ENCODE measurements around the gene NOP10. TPM values are rescaled to one million over a fixed set of nuclear protein-coding genes. Genes with fewer than 3 reads are reported as not detected.

Gene NOP10
- total RNA-seq, 1 experiment from 2014 or later, result 235 TPM

DNA sequence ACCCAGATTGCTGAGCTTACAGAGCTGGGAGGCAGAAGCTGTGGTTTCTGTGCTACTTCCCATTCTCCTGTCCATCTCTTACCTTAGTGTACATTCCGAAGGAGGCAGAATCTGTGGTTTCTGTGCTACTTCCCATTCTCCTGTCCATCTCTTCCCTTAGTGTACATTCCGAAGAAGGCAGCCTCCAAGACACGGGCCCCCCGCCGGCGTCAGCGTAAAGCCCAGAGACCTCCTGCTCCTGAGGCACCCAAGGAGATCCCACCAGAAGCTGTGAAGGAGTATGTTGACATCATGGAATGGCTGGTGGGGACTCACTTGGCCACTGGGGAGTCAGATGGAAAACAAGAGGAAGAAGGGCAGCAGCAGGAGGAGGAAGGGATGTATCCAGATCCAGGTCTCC, 11.3 kb upstream of the NOP10 start:
- Histone ChIP-seq H2AFZ (ENCODE audit: low read length) (no peak overlapping the region), H3K27me3 (ENCODE audit: insufficient read depth, low read length) (no peaks in the 10 kb centered on the region), H3K9me3 (ENCODE audit: control insufficient read depth, low read depth, low read length) (no peaks in the 10 kb centered on the region), H3K14ac (ENCODE audit: insufficient read depth, low read length) (no peak overlapping the region), H2BK5ac (ENCODE audit: insufficient read length, low read length) (no peak overlapping the region), H4K91ac (ENCODE audit: insufficient read length, low read depth, low read length) (no peak overlapping the region), H3K23me2 (ENCODE audit: insufficient read length, low read depth, low read length, poor library complexity, severe bottlenecking) (no peaks in the 10 kb centered on the region), H2BK12ac (ENCODE audit: insufficient read length, low read depth, low read length) (no peak overlapping the region), H2BK15ac (ENCODE audit: low read depth, low read length) (no peak overlapping the region), H4K5ac (ENCODE audit: insufficient read length, low read depth, low read length) (no peak overlapping the region), H2BK20ac (ENCODE audit: low read depth, low read length, poor library complexity, severe bottlenecking) (no peak overlapping the region), H3K23ac (ENCODE audit: insufficient read length, low read depth, low read length) (no peak overlapping the region), H3K4me2 (ENCODE audit: insufficient read depth, insufficient read length, low read length) (no peak overlapping the region), H3K4me1 (ENCODE audit: insufficient read depth, low read length) (no peaks in the 10 kb centered on the region; the same call in 1 of the 2 replicates), H3K18ac (ENCODE audit: insufficient read length, low read depth, low read length) (no peak overlapping the region), H3K4ac (ENCODE audit: low read depth, low read length) (no peak overlapping the region), H3K79me1 (ENCODE audit: insufficient read depth, low read depth, low read length, poor library complexity, severe bottlenecking) (no peaks in the 10 kb centered on the region), H3T11ph (ENCODE audit: low read length) (no peak overlapping the region), H2BK120ac (ENCODE audit: low read depth, low read length, poor library complexity, severe bottlenecking) (no peak overlapping the region), H3K79me2 (ENCODE audit: insufficient read depth, low read length) (no peaks in the 10 kb centered on the region), H3K56ac (ENCODE audit: insufficient read length, low read depth, low read length) (no peak overlapping the region), H3K27ac (ENCODE audit: insufficient read length, low read depth, low read length) (no peak overlapping the region), H4K8ac (replicated peaks; ENCODE audit: insufficient read length, low read depth, low read length) (no peak overlapping the region), H2AK5ac (ENCODE audit: insufficient read length, low read length) (no peak overlapping the region), H4K20me1 (ENCODE audit: control insufficient read depth, insufficient read depth, insufficient read length) (no peaks in the 10 kb centered on the region), H3K9ac (ENCODE audit: extremely low read depth, insufficient read length, low read length) (no peak overlapping the region)
- Mint-ChIP-seq H3K4me3 (no peak overlapping the region), H3K4me1 (peaks cover 12 to 13% of the 10 kb centered on the region in 2 experiments), H3K27ac (no peak overlapping the region), H3K27me3 (ENCODE audit: low read depth) (no peaks in the 10 kb centered on the region), H3K9me3 (no peaks in the 10 kb centered on the region), H3K36me3 (ENCODE audit: insufficient read depth in 1 of 3, low read depth in 3 of 3) (peaks cover 21 to 50% (median 36%) of the 10 kb centered on the region in 3 experiments; a peak in 6 of 7 replicates)
- DNase-seq, result no peak
- TF ChIP-seq CTCF (conservative IDR thresholded peaks at IDR 0.05), result no peak
- WGBS (ENCODE audit: extremely low coverage, insufficient read length, low lambda C conversion rate), result no CpG with 5 or more reads among the region's 7 CpGs
